DND-41 (cell line): Measurements from ENCODE around the gene DEFB132.

Experiments used
- ATAC-seq: fragments of 200-7000 bp; cut with Tn5 transposase; 3 replicates; pipeline ENCODE4 v1.9.1; 2021; ENCODE audit warnings: low read depth; ENCODE audit not compliant: insufficient read depth
- DNase-seq: peaks from one replicate; pipeline ENCODE4 v3.0.0-alpha.2; 2020
- H2AFZ ChIP-seq: 2 replicates; pipeline ENCODE4 v1.6.0; 2012; ENCODE audit warnings: low read depth, low read length
- H3K27ac ChIP-seq: 2 replicates; pipeline ENCODE4 v1.5.1; 2012; ENCODE audit warnings: low read length, inconsistent platforms
- H3K27me3 ChIP-seq: fragments of 200-600 bp; sonication (generic); 2 replicates; pipeline ENCODE4 v1.6.0; 2012; ENCODE audit warnings: low read length, mild to moderate bottlenecking, inconsistent platforms; ENCODE audit not compliant: insufficient read depth, poor library complexity
- H3K36me3 ChIP-seq: 2 replicates; pipeline ENCODE4 v1.5.1; 2012; ENCODE audit warnings: low read length, inconsistent platforms; ENCODE audit not compliant: insufficient read depth
- H3K4me1 ChIP-seq: 2 replicates; pipeline ENCODE4 v1.5.1; 2012; ENCODE audit warnings: mild to moderate bottlenecking, low read length; ENCODE audit not compliant: insufficient read depth
- H3K4me2 ChIP-seq: 2 replicates; pipeline ENCODE4 v1.6.0; 2012; ENCODE audit warnings: mild to moderate bottlenecking, moderate library complexity, low read length, inconsistent platforms; ENCODE audit not compliant: insufficient read depth
- H3K4me3 ChIP-seq, 2 experiments: fragments of 200-600 bp in 1 of 2; shearing (Covaris generic) in 1 of 2; 2 replicates each; pipeline ENCODE4 v1.5.1; 2012 to 2016; ENCODE audit warnings: inconsistent platforms in 2 of 2, low read length in 2 of 2, mild to moderate bottlenecking in 2 of 2, low read depth in 1 of 2, moderate library complexity in 1 of 2
- H3K79me2 ChIP-seq: 2 replicates; pipeline ENCODE4 v1.6.0; 2012; ENCODE audit warnings: low read length, inconsistent platforms; ENCODE audit not compliant: insufficient read depth
- H3K9ac ChIP-seq: 2 replicates; pipeline ENCODE4 v1.6.0; 2012; ENCODE audit warnings: low read depth, mild to moderate bottlenecking, inconsistent platforms, low read length, moderate library complexity
- H3K9me3 ChIP-seq: 2 replicates; pipeline ENCODE4 v1.5.1; 2012; ENCODE audit warnings: low read length, moderate library complexity, mild to moderate bottlenecking, inconsistent platforms; ENCODE audit not compliant: insufficient read depth, severe bottlenecking
- H4K20me1 ChIP-seq: 2 replicates; pipeline ENCODE4 v1.6.0; 2012; ENCODE audit warnings: low read length; ENCODE audit not compliant: insufficient read depth
- CTCF ChIP-seq: IDR thresholded peaks from 2 replicates; pipeline ENCODE4 v1.5.1; 2012; ENCODE audit warnings: borderline replicate concordance, low read length, moderate library complexity, mild to moderate bottlenecking; ENCODE audit not compliant: poor library complexity, severe bottlenecking; ENCODE audit errors: extremely low read depth
- EZH2 ChIP-seq: IDR thresholded peaks from 3 replicates; pipeline ENCODE4 v1.6.1; 2012; ENCODE audit warnings: borderline replicate concordance, low read depth, mild to moderate bottlenecking, moderate library complexity, low read length, inconsistent platforms; ENCODE audit not compliant: severe bottlenecking

DEFB132 gene

GRCh38 chr20:227439-228105 lies 30.0 kb upstream of the DEFB132 start:
- Histone ChIP-seq H3K36me3 (no peaks in the 10 kb centered on the region), H3K9ac (no peak overlapping the region), H3K27me3 (peaks cover 9% of the 10 kb centered on the region), H2AFZ (no peak overlapping the region), H3K4me2 (no peak overlapping the region), H3K4me3 (no peak overlapping the region), H4K20me1 (no peaks in the 10 kb centered on the region), H3K27ac (no peak overlapping the region), H3K79me2 (no peaks in the 10 kb centered on the region), H3K4me1 (no peaks in the 10 kb centered on the region), H3K9me3 (no peaks in the 10 kb centered on the region)
- DNase-seq (no peak), ATAC-seq (no peak)
- TF ChIP-seq EZH2 (no peak), CTCF (no peak)

GRCh38 chr20:235891-236290 lies 21.6 kb upstream of the DEFB132 start:
- Histone ChIP-seq H3K4me2 (no peak overlapping the region), H3K4me3 (no peak overlapping the region), H3K4me1 (peaks cover 5% of the 10 kb centered on the region; the same call in 1 of the 2 replicates), H3K27me3 (peaks cover 3% of the 10 kb centered on the region), H2AFZ (no peak overlapping the region), H3K79me2 (no peaks in the 10 kb centered on the region), H3K9ac (no peak overlapping the region), H3K27ac (no peak overlapping the region), H4K20me1 (no peaks in the 10 kb centered on the region), H3K36me3 (no peaks in the 10 kb centered on the region), H3K9me3 (no peaks in the 10 kb centered on the region)
- DNase-seq = no peak
- ATAC-seq = no peak
- TF ChIP-seq CTCF (peak; percentile 10), EZH2 (no peak)

GRCh38 chr20:237489-237888 lies 20.0 kb upstream of the DEFB132 start:
- Histone ChIP-seq H3K27me3 (peaks cover 10% of the 10 kb centered on the region), H3K4me1 (peaks cover 5% of the 10 kb centered on the region; the same call in 1 of the 2 replicates), H2AFZ (peak overlapping the region; percentile 44; the same call in 1 of the 2 replicates), H3K4me2 (peak overlapping the region; percentile 47; the same call in 1 of the 2 replicates), H3K4me3 (no peak overlapping the region), H3K27ac (no peak overlapping the region), H3K9ac (no peak overlapping the region), H3K9me3 (no peaks in the 10 kb centered on the region), H4K20me1 (no peaks in the 10 kb centered on the region), H3K79me2 (no peaks in the 10 kb centered on the region), H3K36me3 (no peaks in the 10 kb centered on the region)
- DNase-seq (no peak), ATAC-seq (peak; percentile 59; the same call in 2 of the 3 replicates)
- TF ChIP-seq EZH2 (no peak), CTCF (no peak)

- peak overlapping the region; percentile 47; the same call in 1 of the 2 replicates for H3K4me2 ChIP-seq
- H4K20me1 ChIP-seq = no peaks in the 10 kb centered on the region
- H3K79me2 ChIP-seq = no peaks in the 10 kb centered on the region
- H3K27ac ChIP-seq = no peak overlapping the region
- no peak for TF ChIP-seq EZH2
- no peak for TF ChIP-seq CTCF
- H3K4me3 ChIP-seq = no peak overlapping the region
- no peak for ATAC-seq
- no peak for DNase-seq
- H3K27me3 ChIP-seq = peaks cover 11% of the 10 kb centered on the region
- H3K9ac ChIP-seq = no peak overlapping the region
- no peaks in the 10 kb centered on the region for H3K36me3 ChIP-seq
- H3K9me3 ChIP-seq = no peaks in the 10 kb centered on the region
- H2AFZ ChIP-seq = no peak overlapping the region
- H3K4me1 ChIP-seq = peaks cover 5% of the 10 kb centered on the region; the same call in 1 of the 2 replicates
Observed at GRCh38 chr20:237929-238328, 19.6 kb upstream of the DEFB132 start.
